Upper lobe of right lung (tissue), 1 donor: ENCODE data around the gene SPAG16. TPM values are rescaled to one million over a fixed set of nuclear protein-coding genes. Genes with fewer than 3 reads are reported as not detected.

Experiments used
- ATAC-seq: fragments of 200-7000 bp; cut with Tn5 transposase; one replicate; pipeline ENCODE4 v1.9.1; 2020; ENCODE audit warnings: mild to moderate bottlenecking, moderate library complexity
- DNase-seq: peaks from one replicate; pipeline ENCODE4 v3.0.0-alpha.2; 2020
- H3K27ac ChIP-seq: fragments of 200-600 bp; one replicate; pipeline ENCODE4 v1.8.0; 2022
- H3K27me3 ChIP-seq: fragments of 200-600 bp; one replicate; pipeline ENCODE4 v1.8.0; 2022; ENCODE audit warnings: mild to moderate bottlenecking
- H3K36me3 ChIP-seq: fragments of 200-600 bp; one replicate; pipeline ENCODE4 v1.8.0; 2022
- H3K4me1 ChIP-seq: fragments of 200-600 bp; one replicate; pipeline ENCODE4 v1.8.0; 2022
- H3K4me3 ChIP-seq: fragments of 200-600 bp; one replicate; pipeline ENCODE4 v1.8.0; 2022; ENCODE audit warnings: mild to moderate bottlenecking
- H3K9me3 ChIP-seq: fragments of 200-600 bp; one replicate; pipeline ENCODE4 v1.8.0; 2022
- CTCF ChIP-seq: fragments of 200-600 bp; IDR thresholded peaks from one replicate; pipeline ENCODE4 v1.8.0; 2022; ENCODE audit warnings: antibody characterized with exemption
- intact Hi-C: fragments of 100-400 bp; cut with DNase I; formaldehyde crosslinking; loops from one replicate; pipeline ENCODE4 v1.11.0; 2022
- total RNA-seq: library from RNA; stranded (reverse); fragmentation: NEBNext Ultra II Directional; extraction: Animal tissue kit (Norgen Biotek cat#: 25700); gene quantifications from one replicate; pipeline ENCODE4 v1.2.1, GENCODE V29; 2021
- donor health status: DM: no; HTN: yes; CAD: no; lungs with severe emphysema.

SPAG16 gene
- total RNA-seq, 1 donor from 2014 or later = 11.6 TPM

DNA sequence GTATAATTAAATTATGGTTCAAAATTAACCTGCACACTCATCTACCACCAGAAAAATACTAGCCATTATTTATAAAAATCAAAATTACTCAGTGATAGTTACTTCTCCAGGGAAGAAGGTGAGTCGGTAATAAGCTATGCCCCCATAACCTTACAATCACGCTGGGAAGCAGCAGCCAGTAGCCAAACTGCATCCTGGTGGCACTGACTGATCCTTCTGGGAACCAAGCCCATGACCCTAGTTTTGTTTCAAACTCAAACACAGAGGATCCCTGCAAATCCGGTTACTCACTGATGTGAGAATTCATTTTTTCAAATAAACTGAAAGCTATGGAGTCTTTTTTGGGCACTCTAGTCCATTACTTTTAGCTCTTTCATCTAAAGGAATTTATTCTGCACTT is 1038.4 kb downstream of the SPAG16 start:
- TF ChIP-seq CTCF = no peak
- H3K4me3 ChIP-seq = no peak overlapping the region
- no peaks in the 10 kb centered on the region for H3K27me3 ChIP-seq
- intact Hi-C loops = no loop called here
- DNase-seq (no peak), ATAC-seq (no peak)
- no peak overlapping the region for H3K27ac ChIP-seq
- no peaks in the 10 kb centered on the region for H3K4me1 ChIP-seq
- no peaks in the 10 kb centered on the region for H3K9me3 ChIP-seq
- H3K36me3 ChIP-seq = no peaks in the 10 kb centered on the region

DNA sequence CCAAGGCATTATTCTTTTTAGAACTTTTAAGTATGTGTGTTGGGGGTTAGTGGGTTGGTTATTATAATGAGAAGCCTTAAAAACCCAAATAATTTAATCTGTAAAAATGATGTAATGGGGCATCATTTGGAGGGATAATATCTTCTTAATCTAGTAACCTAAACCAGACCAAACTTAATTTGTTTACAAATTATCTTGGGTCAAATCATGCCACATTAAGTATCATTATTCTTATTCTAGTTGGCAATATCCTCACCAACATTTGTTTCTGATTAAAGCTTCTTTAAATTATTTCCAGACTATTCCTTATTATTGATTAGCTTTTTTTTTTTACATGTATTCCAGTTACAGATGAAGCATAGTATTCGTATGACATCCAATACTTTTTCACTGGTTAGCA is 1041.1 kb downstream of the SPAG16 start:
- no peak for ATAC-seq
- no peaks in the 10 kb centered on the region for H3K27me3 ChIP-seq
- no peaks in the 10 kb centered on the region for H3K9me3 ChIP-seq
- H3K4me3 ChIP-seq = no peak overlapping the region
- TF ChIP-seq CTCF = no peak
- no peak for DNase-seq
- H3K4me1 ChIP-seq = no peaks in the 10 kb centered on the region
- intact Hi-C loops = no loop called here
- no peak overlapping the region for H3K27ac ChIP-seq
- H3K36me3 ChIP-seq = no peaks in the 10 kb centered on the region

DNA sequence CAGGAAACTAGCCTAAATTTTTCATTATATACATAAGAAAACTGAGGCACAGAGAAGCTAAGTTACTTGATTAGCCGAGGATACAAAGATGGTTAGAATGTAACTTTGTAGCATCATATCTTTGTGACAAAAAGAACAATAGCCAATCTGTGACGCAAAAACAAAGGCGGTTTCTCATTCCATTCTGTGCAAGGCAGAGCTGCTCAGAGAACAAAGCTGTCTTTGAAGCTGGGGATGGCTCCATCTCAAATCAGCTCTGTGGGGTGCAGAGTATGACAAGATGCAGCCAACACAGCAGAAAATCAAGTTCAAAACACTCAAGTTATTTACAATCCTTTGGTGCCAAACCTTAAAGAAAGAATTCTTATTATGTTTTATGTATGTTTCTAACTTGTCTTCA is 1044.7 kb downstream of the SPAG16 start:
- no peak overlapping the region for H3K27ac ChIP-seq
- no peak for ATAC-seq
- TF ChIP-seq CTCF = no peak
- no peaks in the 10 kb centered on the region for H3K27me3 ChIP-seq
- H3K36me3 ChIP-seq = no peaks in the 10 kb centered on the region
- no peak overlapping the region for H3K4me3 ChIP-seq
- intact Hi-C loops = no loop called here
- no peaks in the 10 kb centered on the region for H3K9me3 ChIP-seq
- DNase-seq = no peak
- H3K4me1 ChIP-seq = no peaks in the 10 kb centered on the region

- H3K4me1 ChIP-seq = no peaks in the 10 kb centered on the region
- intact Hi-C loops = no loop called here
Observed at GRCh38 chr2:214341646-214342045, 1057.4 kb downstream of the SPAG16 start.

GRCh38 chr2:214358506-214358905 is 1074.2 kb downstream of the SPAG16 start:
- DNase-seq (no peak), ATAC-seq (no peak)
- intact Hi-C loops = no loop called here
- Histone ChIP-seq H3K27me3 (no peaks in the 10 kb centered on the region), H3K4me3 (no peak overlapping the region), H3K4me1 (no peaks in the 10 kb centered on the region), H3K9me3 (no peaks in the 10 kb centered on the region), H3K36me3 (no peaks in the 10 kb centered on the region), H3K27ac (no peak overlapping the region)
- no peak for TF ChIP-seq CTCF

More at GRCh38 chr2:214341646-214342045, 1057.4 kb downstream of the SPAG16 start:
- no peak overlapping the region for H3K27ac ChIP-seq
- H3K36me3 ChIP-seq = no peaks in the 10 kb centered on the region
- H3K4me3 ChIP-seq = no peak overlapping the region
- DNase-seq = no peak
- H3K27me3 ChIP-seq = no peaks in the 10 kb centered on the region
- no peak for ATAC-seq
- no peaks in the 10 kb centered on the region for H3K9me3 ChIP-seq
- no peak for TF ChIP-seq CTCF

DNA sequence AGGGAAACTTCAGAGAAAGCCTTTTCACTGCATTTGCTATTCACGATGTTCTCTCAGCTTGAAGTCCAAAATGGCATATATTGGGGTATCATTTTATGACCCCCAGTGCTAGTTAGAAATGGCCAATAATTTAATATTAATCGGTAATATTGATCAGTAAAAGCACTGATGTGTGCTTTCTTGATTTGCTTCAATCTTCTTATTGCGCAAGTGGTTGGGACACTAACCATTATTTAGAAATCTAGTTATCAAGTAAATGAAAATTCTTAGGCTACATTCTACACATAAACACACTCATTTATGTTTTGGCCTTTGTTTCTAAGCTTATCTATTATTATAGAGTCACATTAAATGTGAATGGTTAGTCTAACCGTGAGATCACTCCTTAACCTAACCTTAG is 1076.9 kb downstream of the SPAG16 start:
- no peak overlapping the region for H3K27ac ChIP-seq
- H3K27me3 ChIP-seq = no peaks in the 10 kb centered on the region
- no peak for TF ChIP-seq CTCF
- no peak for DNase-seq
- no peaks in the 10 kb centered on the region for H3K4me1 ChIP-seq
- no peaks in the 10 kb centered on the region for H3K9me3 ChIP-seq
- no peaks in the 10 kb centered on the region for H3K36me3 ChIP-seq
- intact Hi-C loops = no loop called here
- ATAC-seq = no peak
- no peak overlapping the region for H3K4me3 ChIP-seq
